Adrenal gland (tissue), 12 donors: ENCODE data around the gene RIC8B. TPM values are rescaled to one million over a fixed set of nuclear protein-coding genes. Genes with fewer than 3 reads are reported as not detected.

ENCODE experiments used
- DNase-seq, 7 donors: peaks; one replicate each; pipeline ENCODE4 v3.0.0-alpha.2; 2019 to 2020
- H3K27ac ChIP-seq, 5 donors: fragments of 200-600 bp; sonication (generic) in 4 of 5; 1 replicate in 3 of 5; 2 replicates in 2 of 5; pipeline versions ENCODE4 v1.5.1 to v1.8.0; 2016 to 2020; ENCODE audit warnings: mild to moderate bottlenecking in 1 of 5
- H3K27me3 ChIP-seq: fragments of 200-600 bp; 2 replicates; pipeline ENCODE4 v1.8.0; 2021
- H3K36me3 ChIP-seq, 2 donors: fragments of 200-600 bp; replicated peaks in 1 of 2; 1 replicate in 1 of 2; 2 replicates in 1 of 2; pipeline versions ENCODE4 v1.5.1 to v1.8.0; 2018 to 2022
- H3K4me1 ChIP-seq, 2 donors: fragments of 200-600 bp; replicated peaks in 1 of 2; 1 replicate in 1 of 2; 2 replicates in 1 of 2; pipeline versions ENCODE4 v1.5.1 to v1.8.0; 2018 to 2021
- H3K4me3 ChIP-seq, 4 donors: fragments of 200-600 bp; sonication (generic) in 3 of 4; one replicate each; pipeline ENCODE4 v1.5.1; 2016 to 2018
- H3K9me3 ChIP-seq, 3 donors: fragments of 200-600 bp; sonication (generic) in 1 of 3; replicated peaks in 1 of 3; 1 replicate in 2 of 3; 2 replicates in 1 of 3; pipeline versions ENCODE4 v1.5.1 to v1.8.0; 2016 to 2021
- CTCF ChIP-seq, 6 experiments: fragments of 450-650 bp in 4 of 6; fragments of 200-600 bp in 2 of 6; sonication (generic) in 1 of 6; IDR thresholded peaks; 1 replicate in 5 of 6; 2 replicates in 1 of 6; pipeline versions ENCODE4 v1.5.1 to v1.8.0; 2016 to 2021; ENCODE audit warnings: antibody characterized with exemption in 6 of 6, mild to moderate bottlenecking in 2 of 6, moderate library complexity in 1 of 6
- POLR2A ChIP-seq, 2 donors: fragments of 450-650 bp; IDR thresholded peaks; one replicate each; pipeline ENCODE4 v1.6.1; 2017; ENCODE audit warnings: antibody characterized with exemption in 2 of 2, mild to moderate bottlenecking in 2 of 2, moderate library complexity in 1 of 2
- WGBS, 4 donors: extraction: QIAGEN DNeasy Blood & Tissue Kit in 2 of 4; methylation state at CpG; one replicate each; pipeline versions ENCODE4 v1.1.5 to v1.1.7; 2013 to 2017; 5-methylcytosine and 5-hydroxymethylcytosine counted together
- intact Hi-C, 2 donors: fragments of 100-400 bp; cut with DNase I; formaldehyde crosslinking; loops; one replicate each; pipeline versions ENCODE4 v1.14.1 to v1.15.0; 2022 to 2023
- polyA plus RNA-seq, 3 donors: library from polyadenylated mRNA; stranded (reverse); fragments of 200-250 nt in 2 of 3; fragments of 350-450 nt in 1 of 3; fragmentation: Illumina TruSeq in 1 of 3; extraction: RNeasy Lipid Tissue Mini Kit (QIAGEN cat#74804) in 1 of 3; gene quantifications; one replicate each; pipeline ENCODE4 v1.2.3, GENCODE V29; 2013 to 2014
- total RNA-seq, 9 donors: library from RNA; depleted of rRNA in 4 of 9; stranded (reverse); fragments of >200 nt in 4 of 9; fragments of 120-200 nt in 1 of 9; fragmentation: NEBNext Ultra II Directional in 1 of 9; extraction: Animal tissue kit (Norgen Biotek cat#: 25700) in 1 of 9; gene quantifications; one replicate each; pipeline versions ENCODE4 v1.1.0 to v1.2.4, GENCODE V29; 2013 to 2023
- donor health status: healthy with polysubstance abuse.
- donor health status: Bipolar disorder and iron deficiency.
- donor health status: DM: yes; HTN: yes; CAD: no.
- donor health status: DM: no; HTN: no; CAD: no.
- donor health status: DM: no; HTN: no; CAD: no.
- donor health status: DM: yes; HTN: yes; CAD: no.

The RIC8B gene
- total and polyA plus RNA-seq, 12 donors = 5.1 to 29.3 (median 14.5) TPM

GRCh38 chr12:106739318-106739717, 35.2 kb upstream of the RIC8B start:
- 25 to 41% (median 28%) methylated on average over 4 of the region's 4 CpGs for WGBS, 4 donors

GRCh38 chr12:106739815-106740530, 34.5 kb upstream of the RIC8B start:
- H3K27ac ChIP-seq = no peak overlapping the region
- H3K36me3 ChIP-seq = no peaks in the 10 kb centered on the region
- H3K4me3 ChIP-seq = no peak overlapping the region
- no peak for DNase-seq
- WGBS, 4 donors = 54 to 61% (median 56%) methylated on average over 10 of the region's 10 CpGs
- H3K4me1 ChIP-seq = peaks cover 7% of the 10 kb centered on the region in 2 donors
- intact Hi-C loops = no loop called here
- TF ChIP-seq CTCF (IDR thresholded peaks at IDR 0.05) (no peak), POLR2A (IDR thresholded peaks at IDR 0.05) (no peak)
- H3K9me3 ChIP-seq = no peaks in the 10 kb centered on the region
- H3K27me3 ChIP-seq = no peaks in the 10 kb centered on the region

More at GRCh38 chr12:106739318-106739717, 35.2 kb upstream of the RIC8B start:
- H3K4me3 ChIP-seq = no peak overlapping the region
- no peaks in the 10 kb centered on the region for H3K36me3 ChIP-seq
- H3K27me3 ChIP-seq = no peaks in the 10 kb centered on the region
- H3K9me3 ChIP-seq = no peaks in the 10 kb centered on the region
- H3K4me1 ChIP-seq = peaks cover 7% of the 10 kb centered on the region in 2 donors
- intact Hi-C loops = no loop called here
- DNase-seq = no peak
- H3K27ac ChIP-seq = no peak overlapping the region
- TF ChIP-seq CTCF (IDR thresholded peaks at IDR 0.05) (no peak), POLR2A (IDR thresholded peaks at IDR 0.05) (no peak)

- TF ChIP-seq CTCF (IDR thresholded peaks at IDR 0.05) = no peak
- TF ChIP-seq POLR2A (IDR thresholded peaks at IDR 0.05) = no peak
- DNase-seq = no peak
- Histone ChIP-seq H3K27me3 (peaks cover 5% of the 10 kb centered on the region), H3K27ac (no peak overlapping the region), H3K4me3 (no peak overlapping the region), H3K9me3 (no peaks in the 10 kb centered on the region), H3K36me3 (no peaks in the 10 kb centered on the region), H3K4me1 (peaks cover 7% of the 10 kb centered on the region in 2 donors)
- WGBS, 4 donors = 70 to 81% (median 75%) methylated on average over 5 of the region's 5 CpGs
- intact Hi-C loops = no loop called here
Measured at GRCh38 chr12:106740818-106741217, 33.7 kb upstream of the RIC8B start.

- Histone ChIP-seq H3K27me3 (peaks cover 6% of the 10 kb centered on the region), H3K27ac (no peak overlapping the region), H3K4me3 (no peak overlapping the region), H3K9me3 (no peaks in the 10 kb centered on the region), H3K36me3 (no peaks in the 10 kb centered on the region), H3K4me1 (peaks cover 7% of the 10 kb centered on the region in 2 donors)
- intact Hi-C loops = no loop called here
- 87 to 93% (median 89%) methylated on average over 2 of the region's 2 CpGs for WGBS, 4 donors
- no peak for DNase-seq
- no peak for TF ChIP-seq POLR2A (IDR thresholded peaks at IDR 0.05)
- TF ChIP-seq CTCF (IDR thresholded peaks at IDR 0.05) = no peak
Measured at GRCh38 chr12:106741247-106741646, 33.2 kb upstream of the RIC8B start.
